GM12878 (cell line): ENCODE measurements around the gene TMEM252. TPM values are rescaled to one million over a fixed set of nuclear protein-coding genes. Genes with fewer than 3 reads are reported as not detected.

Experiments used
- ATAC-seq: fragments of 200-7000 bp; cut with Tn5 transposase; 3 replicates; pipeline ENCODE4 v1.9.1; 2020; ENCODE audit warnings: mild to moderate bottlenecking, moderate library complexity
- BruUV-seq: library from RNA; stranded (reverse); fragments of 400-500 nt; replicated peaks from 2 replicates; lab custom pipeline; 2021; lab: Mats Ljungman, UMichigan
- CTCF ChIA-PET: fragments of 300-600 bp; sonication (Branson Sonifier 250); formaldehyde crosslinking; extraction: SDS; loops from one replicate; lab custom pipeline; 2021; ENCODE audit warnings: inconsistent platforms; lab: Yijun Ruan, JAX
- POLR2A ChIA-PET: fragments of 350-600 bp; formaldehyde crosslinking; extraction: SDS; loops from one replicate; lab custom pipeline; 2021; ENCODE audit warnings: inconsistent platforms; lab: Charles Lee
- RAD21 ChIA-PET: fragments of 300-600 bp; sonication (Branson Sonifier 250); formaldehyde crosslinking; loops from one replicate; lab custom pipeline; 2023; ENCODE audit warnings: antibody characterized with exemption; ENCODE audit not compliant: unreplicated experiment; lab: Charles Lee
- SMC1A ChIA-PET: fragments of 300-600 bp; sonication (Branson Sonifier 250); formaldehyde crosslinking; loops from one replicate; lab custom pipeline; 2023; ENCODE audit not compliant: unreplicated experiment, uncharacterized antibody; lab: Charles Lee
- DNase-seq: peaks from one replicate; pipeline ENCODE4 v3.0.0-alpha.2; 2011; ENCODE audit warnings: low read depth, low spot score
- FAIRE-seq: peaks from 3 replicates; lab custom pipeline; 2011; peaks lifted over from hg19 to GRCh38; lab: Jason Lieb, UNC
- H2AFZ ChIP-seq: 2 replicates; pipeline ENCODE4 v1.6.0; 2011; ENCODE audit warnings: low read depth, low read length, control low read depth; ENCODE audit not compliant: control insufficient read depth
- H3K27ac ChIP-seq: 2 replicates; pipeline ENCODE4 v1.5.1; 2011; ENCODE audit warnings: control low read depth; ENCODE audit not compliant: control insufficient read depth, insufficient read depth
- H3K27me3 ChIP-seq, 2 experiments: replicated peaks in 1 of 2; 2 replicates each; pipeline versions ENCODE4 v1.6.0 to v1.6.1; 2011; ENCODE audit warnings: low read length in 1 of 2; ENCODE audit not compliant: control insufficient read depth in 2 of 2, insufficient read depth in 2 of 2
- H3K36me3 ChIP-seq, 2 experiments: 2 replicates each; pipeline ENCODE4 v1.5.1; 2011; ENCODE audit warnings: low read length in 1 of 2; ENCODE audit not compliant: control insufficient read depth in 2 of 2, insufficient read depth in 2 of 2
- H3K4me1 ChIP-seq: 2 replicates; pipeline ENCODE4 v1.6.1; 2011; ENCODE audit warnings: mild to moderate bottlenecking, low read length, moderate library complexity, mixed read lengths; ENCODE audit not compliant: control insufficient read depth, insufficient read depth
- H3K4me2 ChIP-seq: 2 replicates; pipeline ENCODE4 v1.6.0; 2011; ENCODE audit warnings: control low read depth; ENCODE audit not compliant: control insufficient read depth, insufficient read depth
- H3K4me3 ChIP-seq: fragments of 200-600 bp; sonication (generic); 2 replicates; pipeline ENCODE4 v1.5.1; 2016
- H3K79me2 ChIP-seq: 2 replicates; pipeline ENCODE4 v1.6.0; 2011; ENCODE audit warnings: low read length; ENCODE audit not compliant: control insufficient read depth, insufficient read depth
- H3K9ac ChIP-seq: 2 replicates; pipeline ENCODE4 v1.8.0; 2011; ENCODE audit warnings: low read length, control low read depth, mixed read lengths; ENCODE audit not compliant: control insufficient read depth, insufficient read depth
- H3K9me3 ChIP-seq: replicated peaks from 3 replicates; pipeline ENCODE4 v1.5.1; 2011; ENCODE audit warnings: mild to moderate bottlenecking, low read length; ENCODE audit not compliant: control insufficient read depth, insufficient read depth
- H4K20me1 ChIP-seq: 2 replicates; pipeline ENCODE4 v1.6.0; 2011; ENCODE audit not compliant: control insufficient read depth, insufficient read depth
- CEBPZ ChIP-seq: fragments of 150-350 bp; IDR thresholded peaks from 2 replicates; pipeline ENCODE4 v1.6.1; 2016; ENCODE audit warnings: low read depth, low read length
- CREB1 ChIP-seq: IDR thresholded peaks from 2 replicates; pipeline ENCODE4 v1.6.1; 2012; ENCODE audit warnings: low read depth, mild to moderate bottlenecking, inconsistent platforms
- CREM ChIP-seq: IDR thresholded peaks from 2 replicates; pipeline ENCODE4 v1.6.1; 2014; ENCODE audit warnings: antibody characterized with exemption, low read depth
- ELK1 ChIP-seq: IDR thresholded peaks from 2 replicates; pipeline ENCODE4 v1.6.1; 2012; ENCODE audit warnings: low read depth, low read length, improper control_type of control experiment
- IRF5 ChIP-seq: fragments of 450-650 bp; IDR thresholded peaks from 2 replicates; pipeline ENCODE4 v1.6.1; 2017; ENCODE audit warnings: borderline replicate concordance
- MAX ChIP-seq: IDR thresholded peaks from 2 replicates; pipeline ENCODE4 v1.6.1; 2012; ENCODE audit warnings: low read depth, low read length, improper control_type of control experiment
- MEF2B ChIP-seq: fragments of 450-650 bp; IDR thresholded peaks from 2 replicates; pipeline ENCODE4 v1.6.1; 2018; ENCODE audit warnings: mild to moderate bottlenecking, moderate library complexity; ENCODE audit not compliant: partially characterized antibody, poor library complexity, severe bottlenecking
- NFYA ChIP-seq: IDR thresholded peaks from 2 replicates; pipeline ENCODE4 v1.6.1; 2011; ENCODE audit warnings: low read depth, mild to moderate bottlenecking, low read length, improper control_type of control experiment, borderline replicate concordance
- NRF1 ChIP-seq: conservative IDR thresholded peaks from 2 replicates; pipeline ENCODE4 v1.6.1; 2011; ENCODE audit warnings: mild to moderate bottlenecking, low read depth, low read length, improper control_type of control experiment
- PAX5 ChIP-seq: IDR thresholded peaks from 2 replicates; pipeline ENCODE4 v1.6.1; 2011; ENCODE audit warnings: low read depth, low read length, borderline replicate concordance
- PML ChIP-seq: IDR thresholded peaks from 2 replicates; pipeline ENCODE4 v1.6.1; 2012; ENCODE audit warnings: low read length, inconsistent platforms
- POLR2A ChIP-seq: IDR thresholded peaks from 2 replicates; pipeline ENCODE4 v1.6.1; 2011; ENCODE audit warnings: low read depth, mild to moderate bottlenecking, low read length
- ZBTB40 ChIP-seq: fragments of 450-650 bp; IDR thresholded peaks from 2 replicates; pipeline ENCODE4 v1.6.1; 2016; ENCODE audit warnings: mild to moderate bottlenecking, moderate library complexity, borderline replicate concordance
- WGBS: methylation state at CpG from one replicate; pipeline ENCODE4 v1.1.6; 2016; ENCODE audit warnings: low lambda C conversion rate; ENCODE audit not compliant: insufficient replicate concordance, insufficient coverage; ENCODE audit errors: missing lambda C conversion rate; 5-methylcytosine and 5-hydroxymethylcytosine counted together
- in situ Hi-C: fragments of 300-500 bp; cut with MboI; formaldehyde crosslinking; loops from 9 replicates; pipeline ENCODE4 v1.14.3; 2018; ENCODE audit warnings: mixed read lengths
- intact Hi-C: fragments of 100-400 bp; cut with micrococcal nuclease; formaldehyde crosslinking; loops from one replicate; pipeline ENCODE4 v1.14.2; 2022; ENCODE audit not compliant: unreplicated experiment
- polyA plus RNA-seq, 11 experiments: library from polyadenylated mRNA; depleted of rRNA in 4 of 11; unstranded in 6 of 11; stranded (reverse) in 5 of 11; fragments of >200 nt; fragmentation: Nextera tagmentation in 4 of 11; fragmentation: Illumina TruSeq in 1 of 11; extraction: Ambion mirVana in 4 of 11; extraction: Trizol in 1 of 11; gene quantifications; 1 replicate in 1 of 11; 2 replicates in 10 of 11; pipeline versions ENCODE4 v1.2.1 to v1.2.3, GENCODE V29; 2011 to 2016; ENCODE audit warnings: inconsistent platforms in 2 of 11, missing spikeins in 2 of 11, low read depth in 1 of 11
- total RNA-seq, 4 experiments: library from RNA; depleted of rRNA in 3 of 4; stranded (reverse); fragments of >200 nt in 3 of 4; fragmentation: Illumina TruSeq in 1 of 4; extraction: Trizol in 1 of 4; gene quantifications; 2 replicates each; pipeline versions ENCODE4 v1.2.1 to v1.2.3, GENCODE V29; 2013 to 2021

Gene TMEM252
- total and polyA plus RNA-seq, 10 of the 15 experiments (the other 5 are each of a cell fraction or from before 2014, with no cell fraction given): not detected

- no peak overlapping the region for H2AFZ ChIP-seq
- no peak for TF ChIP-seq ZBTB40
- TF ChIP-seq POLR2A: no peak
- TF ChIP-seq NRF1: no peak
- no peak for TF ChIP-seq NFYA
- no peak for TF ChIP-seq CREB1
- TF ChIP-seq IRF5: no peak
- no peak for TF ChIP-seq MEF2B
- no peak for TF ChIP-seq MAX
- no peak for TF ChIP-seq PML
- TF ChIP-seq CREM: no peak
- TF ChIP-seq CEBPZ: no peak
- TF ChIP-seq PAX5: no peak
- TF ChIP-seq ELK1: no peak
Measured at GRCh38 chr9:68515326-68516017, 25.2 kb downstream of the TMEM252 start.

More at GRCh38 chr9:68515326-68516017, 25.2 kb downstream of the TMEM252 start:
- ATAC-seq: no peak
- in situ Hi-C loops: no loop called here
- Histone ChIP-seq H3K36me3 (no peaks in the 10 kb centered on the region), H3K9ac (no peak overlapping the region), H3K27me3 (no peaks in the 10 kb centered on the region; a peak in 1 of 4 replicates), H3K79me2 (no peaks in the 10 kb centered on the region), H3K4me1 (no peaks in the 10 kb centered on the region), H3K9me3 (peaks cover 3% of the 10 kb centered on the region; the same call in 2 of the 3 replicates), H3K4me2 (no peak overlapping the region), H3K27ac (no peak overlapping the region), H3K4me3 (no peak overlapping the region), H4K20me1 (no peaks in the 10 kb centered on the region)
- ChIA-PET RAD21 (no interaction called here), CTCF (interaction anchor here (0.7 kb wide), 1 partner anchor 171 kb away, joined by 3 read pairs; no protein-coding TSS in a partner anchor), POLR2A (no interaction called here), SMC1A (interaction anchor here (0.6 kb wide), 1 partner anchor 15 kb away, joined by 3 read pairs; no protein-coding TSS in a partner anchor)
- BruUV-seq: no TSS peak
- FAIRE-seq: no peak
- WGBS: 76% methylated on average over 4 of the region's 4 CpGs
- intact Hi-C loops: no loop called here
- no peak for DNase-seq
